GM12878 (cell line): ENCODE data around the gene YY1. TPM values are rescaled to one million over a fixed set of nuclear protein-coding genes. Genes with fewer than 3 reads are reported as not detected.
A peak's percentile ranks its signal among the peaks of the same experiment; 100 is the strongest.

Experiments
- ATAC-seq: fragments of 200-7000 bp; cut with Tn5 transposase; 3 replicates; pipeline ENCODE4 v1.9.1; 2020; ENCODE audit warnings: mild to moderate bottlenecking, moderate library complexity
- BruUV-seq: library from RNA; stranded (reverse); fragments of 400-500 nt; replicated peaks from 2 replicates; lab custom pipeline; 2021; lab: Mats Ljungman, UMichigan
- CTCF ChIA-PET: fragments of 300-600 bp; sonication (Branson Sonifier 250); formaldehyde crosslinking; extraction: SDS; loops from one replicate; lab custom pipeline; 2021; ENCODE audit warnings: inconsistent platforms; lab: Yijun Ruan, JAX
- POLR2A ChIA-PET: fragments of 350-600 bp; formaldehyde crosslinking; extraction: SDS; loops from one replicate; lab custom pipeline; 2021; ENCODE audit warnings: inconsistent platforms; lab: Charles Lee
- RAD21 ChIA-PET: fragments of 300-600 bp; sonication (Branson Sonifier 250); formaldehyde crosslinking; loops from one replicate; lab custom pipeline; 2023; ENCODE audit warnings: antibody characterized with exemption; ENCODE audit not compliant: unreplicated experiment; lab: Charles Lee
- SMC1A ChIA-PET: fragments of 300-600 bp; sonication (Branson Sonifier 250); formaldehyde crosslinking; loops from one replicate; lab custom pipeline; 2023; ENCODE audit not compliant: unreplicated experiment, uncharacterized antibody; lab: Charles Lee
- DNase-seq: peaks from one replicate; pipeline ENCODE4 v3.0.0-alpha.2; 2011; ENCODE audit warnings: low read depth, low spot score
- FAIRE-seq: peaks from 3 replicates; lab custom pipeline; 2011; peaks lifted over from hg19 to GRCh38; lab: Jason Lieb, UNC
- H2AFZ ChIP-seq: 2 replicates; pipeline ENCODE4 v1.6.0; 2011; ENCODE audit warnings: low read depth, low read length, control low read depth; ENCODE audit not compliant: control insufficient read depth
- H3K27ac ChIP-seq: 2 replicates; pipeline ENCODE4 v1.5.1; 2011; ENCODE audit warnings: control low read depth; ENCODE audit not compliant: control insufficient read depth, insufficient read depth
- H3K27me3 ChIP-seq, 2 experiments: replicated peaks in 1 of 2; 2 replicates each; pipeline versions ENCODE4 v1.6.0 to v1.6.1; 2011; ENCODE audit warnings: low read length in 1 of 2; ENCODE audit not compliant: control insufficient read depth in 2 of 2, insufficient read depth in 2 of 2
- H3K36me3 ChIP-seq, 2 experiments: 2 replicates each; pipeline ENCODE4 v1.5.1; 2011; ENCODE audit warnings: low read length in 1 of 2; ENCODE audit not compliant: control insufficient read depth in 2 of 2, insufficient read depth in 2 of 2
- H3K4me1 ChIP-seq: 2 replicates; pipeline ENCODE4 v1.6.1; 2011; ENCODE audit warnings: mild to moderate bottlenecking, low read length, moderate library complexity, mixed read lengths; ENCODE audit not compliant: control insufficient read depth, insufficient read depth
- H3K4me2 ChIP-seq: 2 replicates; pipeline ENCODE4 v1.6.0; 2011; ENCODE audit warnings: control low read depth; ENCODE audit not compliant: control insufficient read depth, insufficient read depth
- H3K4me3 ChIP-seq: fragments of 200-600 bp; sonication (generic); 2 replicates; pipeline ENCODE4 v1.5.1; 2016
- H3K79me2 ChIP-seq: 2 replicates; pipeline ENCODE4 v1.6.0; 2011; ENCODE audit warnings: low read length; ENCODE audit not compliant: control insufficient read depth, insufficient read depth
- H3K9ac ChIP-seq: 2 replicates; pipeline ENCODE4 v1.8.0; 2011; ENCODE audit warnings: low read length, control low read depth, mixed read lengths; ENCODE audit not compliant: control insufficient read depth, insufficient read depth
- H3K9me3 ChIP-seq: replicated peaks from 3 replicates; pipeline ENCODE4 v1.5.1; 2011; ENCODE audit warnings: mild to moderate bottlenecking, low read length; ENCODE audit not compliant: control insufficient read depth, insufficient read depth
- H4K20me1 ChIP-seq: 2 replicates; pipeline ENCODE4 v1.6.0; 2011; ENCODE audit not compliant: control insufficient read depth, insufficient read depth
- BRCA1 ChIP-seq: IDR thresholded peaks from 2 replicates; pipeline ENCODE4 v1.6.1; 2011; ENCODE audit warnings: low read depth, low read length, improper control_type of control experiment
- PAX5 ChIP-seq: IDR thresholded peaks from 2 replicates; pipeline ENCODE4 v1.6.1; 2011; ENCODE audit warnings: low read depth, low read length, borderline replicate concordance
- RUNX3 ChIP-seq: IDR thresholded peaks from 2 replicates; pipeline ENCODE4 v1.6.1; 2012; ENCODE audit warnings: low read length, inconsistent platforms
- SIN3A ChIP-seq: IDR thresholded peaks from 2 replicates; pipeline ENCODE4 v1.6.1; 2012; ENCODE audit warnings: low read depth, low read length, improper control_type of control experiment
- STAT1 ChIP-seq: fragments of 450-650 bp; conservative IDR thresholded peaks from 2 replicates; pipeline ENCODE4 v1.6.1; 2014; ENCODE audit warnings: antibody characterized with exemption, mild to moderate bottlenecking
- SUZ12 ChIP-seq: fragments of 200-600 bp; sonication (generic); IDR thresholded peaks from one replicate; pipeline ENCODE4 v1.6.1; 2018; ENCODE audit warnings: antibody characterized with exemption, mild to moderate bottlenecking; ENCODE audit not compliant: unreplicated experiment
- WGBS: methylation state at CpG from one replicate; pipeline ENCODE4 v1.1.6; 2016; ENCODE audit warnings: low lambda C conversion rate; ENCODE audit not compliant: insufficient replicate concordance, insufficient coverage; ENCODE audit errors: missing lambda C conversion rate; 5-methylcytosine and 5-hydroxymethylcytosine counted together
- in situ Hi-C: fragments of 300-500 bp; cut with MboI; formaldehyde crosslinking; loops from 9 replicates; pipeline ENCODE4 v1.14.3; 2018; ENCODE audit warnings: mixed read lengths
- intact Hi-C: fragments of 100-400 bp; cut with micrococcal nuclease; formaldehyde crosslinking; loops from one replicate; pipeline ENCODE4 v1.14.2; 2022; ENCODE audit not compliant: unreplicated experiment
- polyA plus RNA-seq, 11 experiments: library from polyadenylated mRNA; depleted of rRNA in 4 of 11; unstranded in 6 of 11; stranded (reverse) in 5 of 11; fragments of >200 nt; fragmentation: Nextera tagmentation in 4 of 11; fragmentation: Illumina TruSeq in 1 of 11; extraction: Ambion mirVana in 4 of 11; extraction: Trizol in 1 of 11; gene quantifications; 1 replicate in 1 of 11; 2 replicates in 10 of 11; pipeline versions ENCODE4 v1.2.1 to v1.2.3, GENCODE V29; 2011 to 2016; ENCODE audit warnings: inconsistent platforms in 2 of 11, missing spikeins in 2 of 11, low read depth in 1 of 11
- total RNA-seq, 4 experiments: library from RNA; depleted of rRNA in 3 of 4; stranded (reverse); fragments of >200 nt in 3 of 4; fragmentation: Illumina TruSeq in 1 of 4; extraction: Trizol in 1 of 4; gene quantifications; 2 replicates each; pipeline versions ENCODE4 v1.2.1 to v1.2.3, GENCODE V29; 2013 to 2021

YY1 gene
- total and polyA plus RNA-seq, 10 of the 15 experiments (the other 5 are each of a cell fraction or from before 2014, with no cell fraction given), result 23.7 to 74.0 (median 39.9) TPM

- FAIRE-seq (no peak), DNase-seq (no peak), ATAC-seq (peak; percentile 6; the same call in 2 of the 3 replicates)
- TF ChIP-seq STAT1 (no peak), SIN3A (peak; percentile 19; the same call in 1 of the 2 replicates), RUNX3 (no peak), PAX5 (no peak), BRCA1 (no peak), SUZ12 (peak; percentile 20)
- ChIA-PET CTCF (interaction anchor here (0.7 to 1.2 kb wide), 3 partner anchors 12 to 239 kb away, joined by 3 to 5 read pairs (median 3); no protein-coding TSS in a partner anchor), SMC1A (interaction anchor here (0.9 to 3.4 kb wide), 2 partner anchors 27 to 72 kb away, joined by 3 to 18 read pairs; partner anchors contain the start of gene WDR25), RAD21 (interaction anchor here (1.3 to 4.1 kb wide), 2 partner anchors 70 to 72 kb away, joined by 7 to 25 read pairs; a partner anchor contains a TSS), POLR2A (no interaction called here)
- Histone ChIP-seq H2AFZ (peak overlapping the region; percentile 81), H3K9me3 (no peaks in the 10 kb centered on the region), H3K4me3 (peak overlapping the region; percentile 85), H3K36me3 (no peaks in the 10 kb centered on the region), H3K27ac (no peak overlapping the region), H3K4me1 (no peaks in the 10 kb centered on the region), H3K79me2 (no peaks in the 10 kb centered on the region), H4K20me1 (no peaks in the 10 kb centered on the region), H3K27me3 (peaks cover 0 to 5% of the 10 kb centered on the region in 2 experiments; a peak in 1 of 4 replicates), H3K9ac (peak overlapping the region; percentile 27; the same call in 1 of the 2 replicates), H3K4me2 (peak overlapping the region; percentile 97)
- 3% methylated on average over 57 of the region's 65 CpGs for WGBS
- in situ Hi-C loops, result no loop called here
- BruUV-seq, result no TSS peak
- intact Hi-C loops, result loop anchor here (1.0 kb wide), 1 partner anchor 71 kb away; the partner anchor contains the start of gene WDR25
Observed at GRCh38 chr14:100305324-100306100, 66.6 kb downstream of the YY1 start.
